CD14-positive monocyte (primary cell): ENCODE data around the gene GAMT. TPM values are rescaled to one million over a fixed set of nuclear protein-coding genes. Genes with fewer than 3 reads are reported as not detected.

Source experiments
- DNase-seq, 3 donors: peaks; one replicate each; pipeline ENCODE4 v3.0.0-alpha.2; 2011 to 2022
- H2AFZ ChIP-seq: 2 replicates; pipeline ENCODE4 v1.6.0; 2012; ENCODE audit warnings: mild to moderate bottlenecking, low read depth, low read length, inconsistent platforms; ENCODE audit not compliant: insufficient read depth, poor library complexity, severe bottlenecking
- H3K27ac ChIP-seq, 2 donors: 1 replicate in 1 of 2; 2 replicates in 1 of 2; pipeline ENCODE4 v1.5.1; 2012 to 2013; ENCODE audit warnings: low read length in 2 of 2, control low read depth in 1 of 2, inconsistent platforms in 1 of 2, low read depth in 1 of 2, mild to moderate bottlenecking in 1 of 2
- H3K27me3 ChIP-seq, 2 donors: one replicate each; pipeline versions ENCODE4 v1.6.0 to v1.6.1; 2011 to 2013; ENCODE audit warnings: low read length in 2 of 2; ENCODE audit not compliant: control insufficient read depth in 2 of 2, insufficient read depth in 2 of 2
- H3K36me3 ChIP-seq, 2 donors: replicated peaks in 1 of 2; 1 replicate in 1 of 2; 2 replicates in 1 of 2; pipeline versions ENCODE4 v1.5.1 to v1.6.1; 2012 to 2013; ENCODE audit warnings: low read length in 2 of 2, control low read depth in 1 of 2, inconsistent platforms in 1 of 2, mild to moderate bottlenecking in 1 of 2; ENCODE audit not compliant: insufficient read depth in 2 of 2, control insufficient read depth in 1 of 2
- H3K4me1 ChIP-seq, 2 donors: 1 replicate in 1 of 2; 2 replicates in 1 of 2; pipeline versions ENCODE4 v1.5.1 to v1.6.1; 2012 to 2013; ENCODE audit warnings: low read length in 2 of 2, control low read depth in 1 of 2, inconsistent platforms in 1 of 2, mild to moderate bottlenecking in 1 of 2, moderate library complexity in 1 of 2; ENCODE audit not compliant: insufficient read depth in 2 of 2, control insufficient read depth in 1 of 2
- H3K4me2 ChIP-seq: replicated peaks from 2 replicates; pipeline ENCODE3; 2012; ENCODE audit warnings: low read length, moderate library complexity, mild to moderate bottlenecking; ENCODE audit not compliant: poor library complexity, severe bottlenecking; ENCODE audit errors: extremely low read depth
- H3K4me3 ChIP-seq, 3 experiments: fragments of 200-600 bp in 1 of 3; sonication (generic) in 1 of 3; replicated peaks in 1 of 3; 1 replicate in 2 of 3; 2 replicates in 1 of 3; pipeline ENCODE4 v1.5.1; 2011 to 2013; ENCODE audit warnings: low read length in 3 of 3, mild to moderate bottlenecking in 3 of 3, control low read depth in 2 of 3, low read depth in 2 of 3, inconsistent platforms in 1 of 3, moderate library complexity in 1 of 3
- H3K79me2 ChIP-seq: 2 replicates; pipeline ENCODE4 v1.6.0; 2012; ENCODE audit warnings: mild to moderate bottlenecking, control low read depth, inconsistent platforms, low read length, moderate library complexity; ENCODE audit not compliant: insufficient read depth
- H3K9ac ChIP-seq: 2 replicates; pipeline ENCODE4 v1.6.0; 2017; ENCODE audit warnings: low read length, mild to moderate bottlenecking; ENCODE audit not compliant: insufficient read depth, poor library complexity, severe bottlenecking
- H3K9me3 ChIP-seq, 2 donors: replicated peaks in 1 of 2; 1 replicate in 1 of 2; 2 replicates in 1 of 2; pipeline versions ENCODE4 v1.5.1 to v1.6.1; 2012 to 2013; ENCODE audit warnings: low read length in 2 of 2, control low read depth in 1 of 2; ENCODE audit not compliant: control insufficient read depth in 1 of 2, insufficient read depth in 1 of 2
- H4K20me1 ChIP-seq: 2 replicates; pipeline ENCODE4 v1.6.0; 2012; ENCODE audit warnings: mild to moderate bottlenecking, low read length, control low read depth, moderate library complexity; ENCODE audit not compliant: insufficient read depth
- H3K27ac Mint-ChIP-seq, 7 donors: one replicate each; pipeline ENCODE4 v1.8.0; 2020; ENCODE audit warnings: mild to moderate bottlenecking in 7 of 7, mixed read lengths in 7 of 7, moderate library complexity in 6 of 7, inconsistent platforms in 2 of 7
- H3K27me3 Mint-ChIP-seq, 3 donors: one replicate each; pipeline ENCODE4 v1.8.0; 2021 to 2022; ENCODE audit warnings: low read depth in 3 of 3, mild to moderate bottlenecking in 3 of 3, mixed read lengths in 3 of 3, moderate library complexity in 3 of 3, inconsistent platforms in 1 of 3
- H3K36me3 Mint-ChIP-seq, 2 donors: one replicate each; pipeline ENCODE4 v1.8.0; 2020; ENCODE audit warnings: mixed read lengths in 2 of 2, inconsistent platforms in 1 of 2, mild to moderate bottlenecking in 1 of 2
- H3K4me1 Mint-ChIP-seq: one replicate; pipeline ENCODE4 v1.8.0; 2020; ENCODE audit warnings: mild to moderate bottlenecking, mixed read lengths
- H3K4me3 Mint-ChIP-seq, 2 donors: one replicate each; pipeline ENCODE4 v1.8.0; 2020; ENCODE audit warnings: mild to moderate bottlenecking in 2 of 2, mixed read lengths in 2 of 2, moderate library complexity in 1 of 2
- H3K9me3 Mint-ChIP-seq, 7 donors: one replicate each; pipeline ENCODE4 v1.8.0; 2020 to 2022; ENCODE audit warnings: mixed read lengths in 7 of 7, mild to moderate bottlenecking in 6 of 7, moderate library complexity in 6 of 7, inconsistent platforms in 2 of 7
- CTCF ChIP-seq: fragments of 200-600 bp; IDR thresholded peaks from one replicate; pipeline ENCODE4 v1.8.0; 2022; ENCODE audit warnings: antibody characterized with exemption, mild to moderate bottlenecking
- WGBS: methylation state at CpG from one replicate; pipeline ENCODE4 v1.1.5; 2013; ENCODE audit warnings: missing lambda C conversion rate; ENCODE audit not compliant: insufficient coverage; 5-methylcytosine and 5-hydroxymethylcytosine counted together
- intact Hi-C, 2 donors: fragments of 100-400 bp; cut with micrococcal nuclease; formaldehyde crosslinking; loops; one replicate each; pipeline versions ENCODE4 v1.15.0 to v1.15.1; 2023
- polyA plus RNA-seq, 3 donors: library from polyadenylated mRNA; depleted of rRNA in 1 of 3; unstranded in 2 of 3; stranded (reverse) in 1 of 3; fragments of 300-500 nt in 2 of 3; fragments of >200 nt in 1 of 3; fragmentation: Illumina TruSeq in 2 of 3; gene quantifications; 1 replicate in 2 of 3; 2 replicates in 1 of 3; pipeline ENCODE4 v1.2.3, GENCODE V29; 2012 to 2021

Gene GAMT
- polyA plus RNA-seq, 3 donors = 0.95 to 1.3 (median 0.96) TPM

- peaks cover 5% of the 10 kb centered on the region for H4K20me1 ChIP-seq
- TF ChIP-seq CTCF = no peak
- no peak overlapping the region for H3K27ac ChIP-seq
- H2AFZ ChIP-seq = no peak overlapping the region
- Mint-ChIP-seq H3K36me3 (peaks cover 28 to 47% of the 10 kb centered on the region in 2 donors), H3K4me3 (no peak overlapping the region), H3K4me1 (peaks cover 20% of the 10 kb centered on the region), H3K27ac (no peak overlapping the region), H3K9me3 (peaks cover 0 to 2% (median 0%) of the 10 kb centered on the region in 7 donors), H3K27me3 (peaks cover 1 to 11% (median 5%) of the 10 kb centered on the region in 3 donors)
- peaks cover 31 to 33% of the 10 kb centered on the region in 2 donors for H3K36me3 ChIP-seq
- peaks cover 12 to 14% of the 10 kb centered on the region in 2 donors for H3K4me1 ChIP-seq
- intact Hi-C loops = no loop called here
- no peak overlapping the region for H3K4me2 ChIP-seq
- no peak for DNase-seq
- WGBS = 94% methylated on average over 3 of the region's 3 CpGs
- no peak overlapping the region for H3K4me3 ChIP-seq
- H3K9me3 ChIP-seq = no peaks in the 10 kb centered on the region
- no peaks in the 10 kb centered on the region for H3K27me3 ChIP-seq
- H3K79me2 ChIP-seq = peaks cover 27% of the 10 kb centered on the region
- no peak overlapping the region for H3K9ac ChIP-seq
These were observed 15.5 kb downstream of the GAMT start for GRCh38 chr19:1385816-1386215.

DNA sequence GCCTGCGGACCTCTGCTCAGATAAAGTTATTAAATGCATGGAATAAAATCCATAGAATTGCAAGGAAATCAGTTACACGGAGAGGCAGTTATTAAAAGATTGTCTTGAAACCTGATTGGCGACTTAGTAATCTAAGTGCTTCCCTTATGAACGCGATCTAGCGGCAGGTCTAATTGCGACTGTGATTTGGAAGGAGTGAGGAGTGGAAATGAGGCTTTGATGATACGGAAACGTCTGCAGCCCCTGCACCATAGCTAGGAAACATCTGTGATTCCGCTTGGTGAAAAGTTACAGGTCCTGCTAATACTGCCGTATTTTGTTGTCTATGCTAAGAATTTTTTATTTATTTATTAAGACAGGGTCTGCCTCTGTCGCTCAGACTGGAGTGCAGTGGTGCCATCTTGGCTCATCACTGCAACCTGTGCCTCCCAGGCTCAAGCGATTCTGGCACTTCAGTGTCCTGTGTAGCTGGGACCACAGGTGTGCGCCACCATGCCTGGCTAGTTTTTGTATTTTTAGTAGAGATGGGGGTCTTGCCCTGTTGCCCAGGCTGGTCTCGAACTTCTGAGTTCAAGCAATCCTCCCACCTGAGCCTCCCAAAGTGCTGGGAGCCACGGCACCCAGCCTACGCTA, 16.7 kb downstream of the GAMT start:
- WGBS = 10% methylated on average over 9 of the region's 17 CpGs
- H3K9ac ChIP-seq = peak overlapping the region; percentile 90
- peaks cover 19 to 34% of the 10 kb centered on the region in 2 donors for H3K36me3 Mint-ChIP-seq
- H3K9me3 Mint-ChIP-seq = peaks cover 0 to 2% (median 0%) of the 10 kb centered on the region in 7 donors
- no peak for TF ChIP-seq CTCF
- H4K20me1 ChIP-seq = peaks cover 5% of the 10 kb centered on the region
- H3K27ac Mint-ChIP-seq = peak overlapping the region; percentile 19 to 90 (median 68)
- no peak for DNase-seq
- peak overlapping the region; percentile 100 for H3K4me2 ChIP-seq
- H3K79me2 ChIP-seq = peaks cover 27% of the 10 kb centered on the region
- peak overlapping the region; percentile 82 to 88 for H3K4me3 Mint-ChIP-seq
- H3K4me3 ChIP-seq = peak overlapping the region; percentile 83 to 96 (median 88)
- H3K27me3 ChIP-seq = no peaks in the 10 kb centered on the region
- peaks cover 20% of the 10 kb centered on the region for H3K4me1 Mint-ChIP-seq
- peaks cover 21 to 24% of the 10 kb centered on the region in 2 donors for H3K36me3 ChIP-seq
- intact Hi-C loops = loop anchor here (5.0 kb wide), 1 partner anchor 107 kb away; the partner anchor contains the start of gene FAM174C (in 2 of the 2)
- peak overlapping the region; percentile 98 for H2AFZ ChIP-seq
- H3K4me1 ChIP-seq = peaks cover 12 to 14% of the 10 kb centered on the region in 2 donors
- no peaks in the 10 kb centered on the region for H3K9me3 ChIP-seq
- peak overlapping the region; percentile 80 to 86 for H3K27ac ChIP-seq
- H3K27me3 Mint-ChIP-seq = peaks cover 1 to 15% (median 9%) of the 10 kb centered on the region in 3 donors
